KOPT-K1 (cell line): ENCODE measurements around the gene INPP5D.
"Not testable (repeated sequence)": the region's sequence is repeated elsewhere in the genome, so short reads cannot be mapped to it uniquely, and the experiment has no call there.

Source experiments
- H3K27ac ChIP-seq: fragments of 200-600 bp; sonication (generic); 2 replicates; pipeline ENCODE4 v1.5.1; 2016; ENCODE audit warnings: antibody characterized with exemption, mild to moderate bottlenecking, low read depth, low read length; ENCODE audit not compliant: poor library complexity, severe bottlenecking
- H3K36me3 ChIP-seq: fragments of 200-600 bp; sonication (generic); 2 replicates; pipeline ENCODE4 v1.5.1; 2017; ENCODE audit warnings: antibody characterized with exemption, mild to moderate bottlenecking, low read length, moderate library complexity; ENCODE audit not compliant: insufficient read depth
- H3K9me3 ChIP-seq: fragments of 200-600 bp; sonication (generic); 2 replicates; pipeline ENCODE4 v1.5.1; 2017; ENCODE audit warnings: antibody characterized with exemption, low read length, mild to moderate bottlenecking; ENCODE audit not compliant: insufficient read depth, poor library complexity, severe bottlenecking

The INPP5D gene

GRCh38 chr2:233056961-233057605 is 3.1 kb upstream of the INPP5D start:
- Histone ChIP-seq H3K9me3 (no peaks in the 10 kb centered on the region), H3K27ac (no peak overlapping the region), H3K36me3 (0 out of 2 replicates have a peak, but pooled peaks cover under 1% of the 10 kb centered on the region)

DNA sequence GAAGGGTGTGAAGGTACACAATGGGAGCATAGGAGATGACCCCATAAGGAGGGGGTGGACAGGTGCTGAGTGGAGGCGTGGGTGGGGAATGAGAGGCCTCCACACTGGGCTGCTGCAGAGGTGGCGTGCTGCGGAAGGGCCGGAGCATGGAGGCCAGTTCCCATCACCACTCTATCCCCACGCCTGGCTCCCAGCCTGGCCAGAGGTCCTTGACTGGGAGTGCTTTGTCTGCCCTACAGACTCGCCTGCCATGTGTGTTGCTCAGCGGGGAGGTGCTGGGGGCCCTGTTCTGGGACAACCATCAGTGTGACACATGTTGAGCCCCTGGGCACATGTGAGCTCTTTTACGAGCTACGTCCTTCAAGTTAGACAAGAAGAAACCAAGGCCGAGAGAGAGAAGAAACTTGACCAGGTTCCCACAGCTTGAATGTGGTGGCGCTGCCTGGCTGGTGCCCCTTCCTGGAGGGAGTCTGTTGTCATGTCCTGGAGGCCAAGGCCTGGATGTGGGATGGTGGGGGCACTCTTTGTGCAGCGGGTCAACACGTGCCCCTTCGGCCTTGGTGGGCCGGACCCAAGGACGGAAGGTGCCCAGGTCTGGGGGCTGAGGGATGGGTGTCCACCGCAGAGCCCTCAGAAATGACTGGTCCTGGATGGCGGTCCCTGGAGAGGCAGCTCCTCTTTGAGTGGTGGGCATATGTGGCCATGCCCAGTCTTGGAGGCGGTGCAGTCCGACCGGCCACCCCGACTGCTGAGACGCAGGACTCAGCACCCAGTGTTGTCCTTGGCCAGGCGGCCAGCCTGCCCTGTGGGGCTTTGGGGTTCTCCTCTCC is 1.2 kb upstream of the INPP5D start:
- Histone ChIP-seq H3K27ac (peak overlapping the region; percentile 99), H3K36me3 (peaks cover 18% of the 10 kb centered on the region), H3K9me3 (no peaks in the 10 kb centered on the region)

DNA sequence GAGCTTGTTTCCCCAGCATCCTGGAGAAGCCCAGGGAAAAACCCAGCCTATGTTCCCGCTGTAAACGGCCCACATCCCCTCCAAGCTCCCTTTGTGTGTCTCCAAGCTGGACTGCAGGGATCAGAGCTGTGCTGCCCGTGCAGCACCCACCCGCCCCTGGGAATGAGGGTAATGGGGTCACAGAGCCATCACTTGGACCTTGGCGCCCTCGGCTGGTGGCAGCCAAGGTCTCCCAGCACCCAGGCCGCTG is 670 bp upstream of the INPP5D start:
- Histone ChIP-seq H3K36me3 (peaks cover 23% of the 10 kb centered on the region), H3K27ac (peak overlapping the region; percentile 99), H3K9me3 (no peaks in the 10 kb centered on the region)

DNA sequence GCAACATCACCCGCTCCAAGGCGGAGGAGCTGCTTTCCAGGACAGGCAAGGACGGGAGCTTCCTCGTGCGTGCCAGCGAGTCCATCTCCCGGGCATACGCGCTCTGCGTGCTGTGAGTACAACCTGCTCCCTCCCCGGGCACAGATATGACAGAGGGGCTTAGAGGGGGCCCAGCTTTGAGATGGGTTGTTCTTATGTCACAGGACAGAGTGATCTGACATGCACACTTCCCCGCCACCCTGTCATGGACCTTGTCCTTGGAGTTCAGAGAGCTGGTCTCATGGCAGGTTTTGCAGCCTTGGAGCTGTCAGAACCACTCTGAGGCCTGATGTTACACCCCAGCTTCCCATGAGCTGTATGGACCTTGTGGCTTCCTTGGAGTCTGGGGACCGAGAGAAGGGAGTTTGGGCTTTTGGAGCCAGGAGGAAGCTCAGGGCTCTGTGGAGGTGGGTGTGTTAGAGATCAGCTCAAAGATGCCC is 398 bp downstream of the INPP5D start:
- peak overlapping the region; percentile 99 for H3K27ac ChIP-seq

DNA sequence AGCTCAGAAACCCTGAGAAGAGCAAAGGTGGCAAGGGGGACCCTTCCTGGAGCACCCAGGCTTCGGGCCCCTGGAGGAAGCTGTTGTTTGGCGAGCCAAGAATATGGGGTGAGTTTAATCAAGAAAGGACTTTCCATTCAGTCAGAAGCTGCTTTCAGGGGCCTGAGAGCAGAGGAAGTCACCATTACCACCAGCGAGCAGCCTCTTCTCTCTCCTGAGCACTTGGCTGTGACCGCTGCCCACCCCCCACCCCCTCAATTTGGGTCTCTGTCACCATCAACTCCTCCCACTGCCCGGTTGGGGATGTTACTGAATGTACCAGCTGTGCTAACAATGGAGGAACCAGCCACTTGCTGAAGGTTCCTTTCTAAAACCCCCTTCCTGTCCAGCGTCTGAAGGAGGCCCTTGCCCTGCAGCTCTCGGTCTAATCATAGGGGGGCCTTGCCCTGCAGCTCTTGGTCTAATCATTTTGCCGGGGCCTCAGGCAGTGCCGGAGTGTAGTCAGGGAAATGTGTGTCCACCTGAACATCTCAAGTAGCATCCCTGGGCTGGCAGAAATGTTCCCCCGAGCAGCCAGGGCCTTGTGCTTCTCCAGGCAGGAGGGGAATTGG is 943 bp downstream of the INPP5D start:
- Histone ChIP-seq H3K9me3 (no peaks in the 10 kb centered on the region), H3K36me3 (peaks cover 38% of the 10 kb centered on the region), H3K27ac (peak overlapping the region; percentile 99)

More for the DNA sequence above, 398 bp downstream of the INPP5D start:
- H3K36me3 ChIP-seq, result peaks cover 34% of the 10 kb centered on the region
- no peaks in the 10 kb centered on the region for H3K9me3 ChIP-seq

DNA sequence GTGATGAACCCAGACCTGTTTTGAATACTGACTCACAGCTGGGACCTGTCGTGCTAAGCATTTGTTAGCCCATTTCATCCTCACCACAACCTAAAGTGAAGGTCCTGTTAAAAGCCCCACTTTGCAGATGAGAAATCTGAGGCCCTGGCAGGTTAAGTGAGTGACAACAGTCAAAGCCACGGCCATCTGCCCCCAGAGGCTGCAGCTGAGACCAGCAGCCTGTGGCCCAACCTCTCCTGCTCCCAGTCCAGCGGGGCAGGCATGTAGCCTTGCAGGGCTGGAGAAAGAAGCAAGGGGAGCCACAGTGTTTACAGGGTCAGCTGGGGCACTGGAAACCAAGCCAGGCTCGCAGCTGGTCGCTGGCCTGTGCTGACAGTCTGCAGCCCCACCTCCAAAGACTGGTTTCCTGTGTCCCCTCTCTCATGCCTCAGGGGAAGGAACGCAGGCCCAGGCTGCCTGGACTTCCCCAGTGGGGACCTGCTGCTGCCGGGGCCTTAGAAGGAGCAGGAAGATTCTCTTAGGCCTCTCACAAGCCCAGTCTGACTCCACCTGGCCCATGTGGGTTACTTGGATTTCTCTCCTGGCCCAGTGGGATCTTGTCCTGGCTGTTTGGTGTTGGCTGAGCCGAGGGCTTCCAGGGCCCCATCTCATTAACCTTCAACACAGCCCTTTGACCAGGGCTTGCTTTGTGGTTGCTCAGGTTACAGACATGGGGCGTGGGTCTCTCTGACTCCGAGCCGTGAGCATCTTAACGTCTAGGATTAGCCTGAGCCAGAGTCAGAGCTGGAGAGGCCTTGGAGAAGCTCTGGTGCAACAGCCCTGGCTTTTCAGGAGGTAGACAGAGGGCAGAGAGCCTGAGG is 1.7 kb downstream of the INPP5D start:
- H3K9me3 ChIP-seq, result peaks cover 1% of the 10 kb centered on the region
- peak overlapping the region; percentile 99 for H3K27ac ChIP-seq
- peaks cover 46% of the 10 kb centered on the region for H3K36me3 ChIP-seq

- Histone ChIP-seq H3K27ac (peak overlapping the region; percentile 99), H3K9me3 (peaks cover 7% of the 10 kb centered on the region), H3K36me3 (peaks cover 52% of the 10 kb centered on the region)
Observed at GRCh38 chr2:233062451-233062850, 2.3 kb downstream of the INPP5D start.

DNA sequence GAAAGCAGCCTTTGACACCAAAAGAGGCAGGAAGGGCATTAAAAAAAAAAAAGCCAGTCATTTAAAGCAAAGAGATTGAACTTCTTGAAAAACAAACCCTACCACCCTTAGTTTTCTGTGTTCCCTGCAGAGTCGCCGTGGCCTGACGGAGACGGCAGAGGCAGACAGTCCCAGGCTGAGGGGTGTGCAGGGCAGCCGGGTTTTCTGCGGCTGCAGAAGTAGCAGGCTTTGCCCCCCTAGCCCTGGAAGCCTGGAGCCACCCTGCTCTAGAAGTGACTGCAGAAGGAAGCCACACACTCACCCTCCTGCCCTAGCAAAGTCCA is 2.8 kb downstream of the INPP5D start:
- H3K36me3 ChIP-seq, result peaks cover 56% of the 10 kb centered on the region

GRCh38 chr2:233063269-233063975 is 3.3 kb downstream of the INPP5D start:
- H3K27ac ChIP-seq, result peak overlapping the region; percentile 99
- H3K9me3 ChIP-seq, result peaks cover 11% of the 10 kb centered on the region
- peaks cover 60% of the 10 kb centered on the region for H3K36me3 ChIP-seq

More for the DNA sequence above, 2.8 kb downstream of the INPP5D start:
- peak overlapping the region; percentile 99 for H3K27ac ChIP-seq
- H3K9me3 ChIP-seq, result peaks cover 11% of the 10 kb centered on the region

- peaks cover 65% of the 10 kb centered on the region for H3K36me3 ChIP-seq
- peaks cover 11% of the 10 kb centered on the region for H3K9me3 ChIP-seq
- peak overlapping the region; percentile 99 for H3K27ac ChIP-seq
Observed at GRCh38 chr2:233063976-233064411, 3.9 kb downstream of the INPP5D start.

- H3K27ac ChIP-seq, result no peak overlapping the region
- peaks cover 69% of the 10 kb centered on the region for H3K36me3 ChIP-seq
- peaks cover 11% of the 10 kb centered on the region for H3K9me3 ChIP-seq
Observed at GRCh38 chr2:233064530-233065199, 4.5 kb downstream of the INPP5D start.

- Histone ChIP-seq H3K9me3 (peaks cover 17% of the 10 kb centered on the region), H3K36me3 (peaks cover 75% of the 10 kb centered on the region)
- H3K27ac ChIP-seq, result not testable (repeated sequence)
Observed at GRCh38 chr2:233065200-233065589, 5.1 kb downstream of the INPP5D start.

GRCh38 chr2:233065954-233066470 is 5.9 kb downstream of the INPP5D start:
- Histone ChIP-seq H3K36me3 (peaks cover 83% of the 10 kb centered on the region), H3K9me3 (peaks cover 23% of the 10 kb centered on the region), H3K27ac (no peak overlapping the region)
